Astrocyte of the cerebellum (primary cell): ENCODE measurements around the gene CLEC11A.

Source experiments
- DNase-seq: peaks from one replicate; pipeline ENCODE4 v3.0.0-alpha.2; 2011; ENCODE audit warnings: low read depth
- H3K4me3 ChIP-seq: 2 replicates; pipeline ENCODE4 v1.5.1; 2011; ENCODE audit warnings: mild to moderate bottlenecking, low read depth, low read length, moderate library complexity
- CTCF ChIP-seq: IDR thresholded peaks from 2 replicates; pipeline ENCODE4 v1.5.1; 2012; ENCODE audit warnings: low read length, low read depth, moderate library complexity, mild to moderate bottlenecking; ENCODE audit errors: missing control alignments
- in situ Hi-C: cut with HindIII; loops from 2 replicates; pipeline ENCODE4 v1.10.0; 2017; ENCODE audit warnings: low sequenced_read_pairs

CLEC11A gene

GRCh38 chr19:50688766-50689165 is 34.4 kb upstream of the CLEC11A start:
- TF ChIP-seq CTCF: no peak
- in situ Hi-C loops: no loop called here

GRCh38 chr19:50690439-50690838 is 32.7 kb upstream of the CLEC11A start:
- no peak for TF ChIP-seq CTCF
- in situ Hi-C loops: no loop called here
- no peak for DNase-seq
- no peak overlapping the region for H3K4me3 ChIP-seq

More at GRCh38 chr19:50688766-50689165, 34.4 kb upstream of the CLEC11A start:
- DNase-seq: no peak
- H3K4me3 ChIP-seq: no peak overlapping the region

GRCh38 chr19:50693064-50693975 is 29.8 kb upstream of the CLEC11A start:
- in situ Hi-C loops: no loop called here
- no peak for DNase-seq
- H3K4me3 ChIP-seq: no peak overlapping the region
- TF ChIP-seq CTCF: no peak

GRCh38 chr19:50694815-50695145 is 28.4 kb upstream of the CLEC11A start:
- in situ Hi-C loops: no loop called here
- no peak for DNase-seq
- no peak overlapping the region for H3K4me3 ChIP-seq
- no peak for TF ChIP-seq CTCF

GRCh38 chr19:50695251-50696093 is 27.7 kb upstream of the CLEC11A start:
- in situ Hi-C loops: no loop called here
- no peak overlapping the region for H3K4me3 ChIP-seq
- DNase-seq: no peak
- TF ChIP-seq CTCF: no peak

GRCh38 chr19:50696094-50696483 is 27.1 kb upstream of the CLEC11A start:
- TF ChIP-seq CTCF: no peak
- no peak for DNase-seq
- H3K4me3 ChIP-seq: no peak overlapping the region
- in situ Hi-C loops: no loop called here
